Measurements from ENCODE around the gene ALDOB. TPM values are rescaled to one million over a fixed set of nuclear protein-coding genes. Genes with fewer than 3 reads are reported as not detected.
A peak's percentile ranks its signal among the peaks of the same experiment; 100 is the strongest.

ALDOB gene
- total RNA-seq, 1 donor from 2014 or later: not detected

GRCh38 chr9:101415578-101415977 is 20.0 kb downstream of the ALDOB start:
- Mint-ChIP-seq H3K27me3 (no peaks in the 10 kb centered on the region), H3K9me3 (ENCODE audit: low read depth) (peaks cover 35% of the 10 kb centered on the region), H3K36me3 (ENCODE audit: insufficient read depth) (peaks cover 34% of the 10 kb centered on the region), H3K4me1 (ENCODE audit: low read depth) (no peaks in the 10 kb centered on the region), H3K27ac (no peak overlapping the region), H3K4me3 (ENCODE audit: low read depth) (no peak overlapping the region)
- no peak for TF ChIP-seq CTCF (IDR thresholded peaks at IDR 0.05; ENCODE audit: unreplicated experiment)
- DNase-seq (ENCODE audit: low spot score, unreplicated experiment): no peak

DNA sequence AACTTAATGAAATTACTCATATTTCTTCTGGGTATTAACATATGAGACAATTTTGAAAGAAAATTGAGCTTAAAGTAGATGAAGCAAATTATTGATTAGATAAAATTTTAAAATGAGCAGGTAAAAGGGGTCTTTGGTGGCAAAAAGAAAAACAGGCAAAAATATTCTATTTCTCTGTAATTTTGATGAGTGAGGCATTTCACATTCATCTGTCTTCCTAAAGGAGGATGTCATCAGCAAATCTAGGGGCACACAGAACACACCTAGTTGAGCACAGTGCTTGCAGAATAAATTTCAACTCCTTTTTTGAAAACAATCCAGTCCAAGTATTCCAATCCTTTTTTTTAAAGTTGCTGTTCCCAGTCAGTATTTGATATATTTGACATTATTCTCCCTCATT is 20.7 kb downstream of the ALDOB start:
- no peak for TF ChIP-seq CTCF (IDR thresholded peaks at IDR 0.05; ENCODE audit: unreplicated experiment)
- peaks cover 38% of the 10 kb centered on the region for H3K36me3 Mint-ChIP-seq (ENCODE audit: insufficient read depth)
- H3K4me1 Mint-ChIP-seq (ENCODE audit: low read depth): no peaks in the 10 kb centered on the region
- H3K27me3 Mint-ChIP-seq: no peaks in the 10 kb centered on the region
- no peak overlapping the region for H3K4me3 Mint-ChIP-seq (ENCODE audit: low read depth)
- H3K27ac Mint-ChIP-seq: no peak overlapping the region
- peaks cover 35% of the 10 kb centered on the region for H3K9me3 Mint-ChIP-seq (ENCODE audit: low read depth)
- no peak for DNase-seq (ENCODE audit: low spot score, unreplicated experiment)

DNA sequence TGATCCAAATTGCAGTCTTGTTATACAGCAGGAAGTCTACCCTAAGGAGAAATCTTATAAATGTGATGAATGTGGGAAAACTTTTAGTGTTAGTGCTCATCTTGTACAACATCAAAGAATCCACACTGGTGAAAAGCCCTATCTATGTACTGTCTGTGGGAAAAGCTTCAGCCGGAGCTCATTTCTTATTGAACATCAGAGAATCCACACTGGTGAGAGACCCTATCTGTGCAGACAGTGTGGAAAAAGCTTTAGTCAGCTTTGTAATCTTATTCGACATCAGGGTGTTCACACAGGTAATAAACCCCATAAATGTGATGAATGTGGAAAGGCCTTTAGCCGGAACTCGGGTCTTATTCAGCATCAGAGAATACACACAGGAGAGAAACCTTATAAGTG is 26.5 kb downstream of the ALDOB start:
- Mint-ChIP-seq H3K27me3 (no peaks in the 10 kb centered on the region), H3K27ac (peak overlapping the region; percentile 79), H3K4me3 (ENCODE audit: low read depth) (no peak overlapping the region), H3K36me3 (ENCODE audit: insufficient read depth) (peaks cover 83% of the 10 kb centered on the region), H3K4me1 (ENCODE audit: low read depth) (no peaks in the 10 kb centered on the region), H3K9me3 (ENCODE audit: low read depth) (peaks cover 71% of the 10 kb centered on the region)
- no peak for TF ChIP-seq CTCF (IDR thresholded peaks at IDR 0.05; ENCODE audit: unreplicated experiment)
- DNase-seq (ENCODE audit: low spot score, unreplicated experiment): no peak

GRCh38 chr9:101408374-101409078 is 27.0 kb downstream of the ALDOB start:
- no peaks in the 10 kb centered on the region for H3K4me1 Mint-ChIP-seq (ENCODE audit: low read depth)
- TF ChIP-seq CTCF (IDR thresholded peaks at IDR 0.05; ENCODE audit: unreplicated experiment): no peak
- DNase-seq (ENCODE audit: low spot score, unreplicated experiment): no peak
- peaks cover 85% of the 10 kb centered on the region for H3K36me3 Mint-ChIP-seq (ENCODE audit: insufficient read depth)
- H3K9me3 Mint-ChIP-seq (ENCODE audit: low read depth): peaks cover 73% of the 10 kb centered on the region
- H3K27me3 Mint-ChIP-seq: no peaks in the 10 kb centered on the region
- H3K27ac Mint-ChIP-seq: no peak overlapping the region
- no peak overlapping the region for H3K4me3 Mint-ChIP-seq (ENCODE audit: low read depth)

DNA sequence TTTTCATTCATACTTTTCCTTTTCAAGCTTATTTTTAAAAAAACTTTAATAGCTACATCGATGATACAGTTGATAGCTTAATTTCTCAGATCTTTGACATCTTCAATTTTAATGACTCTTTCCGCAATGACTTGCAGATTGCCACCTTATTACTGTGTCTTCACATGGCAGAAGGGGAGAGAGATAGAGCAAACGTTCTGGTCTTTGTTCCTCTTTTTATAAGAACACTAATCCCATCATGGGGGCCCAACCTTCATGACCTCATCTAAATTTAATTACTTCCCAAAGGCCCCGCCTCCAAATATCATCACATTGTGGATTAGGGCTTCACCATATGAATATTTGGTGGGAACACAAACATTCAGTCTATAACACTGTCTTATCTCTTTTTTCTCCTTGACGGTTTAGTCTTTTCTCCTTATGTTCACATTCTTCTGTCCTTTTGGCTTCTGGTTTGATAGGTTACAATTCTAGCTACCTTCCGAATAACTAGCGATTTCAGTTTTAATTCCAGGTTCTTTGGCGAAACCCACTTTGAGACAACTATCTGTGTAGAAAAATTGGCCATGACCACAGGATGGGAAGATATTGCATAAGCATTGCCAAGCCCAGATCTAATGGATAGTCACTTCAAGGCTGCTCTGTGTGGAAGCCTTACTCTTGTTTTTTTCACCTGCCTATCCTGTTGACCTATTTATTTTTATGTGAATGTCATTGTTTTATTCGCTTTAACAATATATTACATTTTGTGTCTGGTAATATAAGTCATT is 31.9 kb downstream of the ALDOB start:
- Mint-ChIP-seq H3K4me3 (ENCODE audit: low read depth) (no peak overlapping the region), H3K36me3 (ENCODE audit: insufficient read depth) (peaks cover 84% of the 10 kb centered on the region), H3K27me3 (no peaks in the 10 kb centered on the region), H3K27ac (no peak overlapping the region), H3K9me3 (ENCODE audit: low read depth) (peaks cover 77% of the 10 kb centered on the region), H3K4me1 (ENCODE audit: low read depth) (peaks cover 10% of the 10 kb centered on the region)
- TF ChIP-seq CTCF (IDR thresholded peaks at IDR 0.05; ENCODE audit: unreplicated experiment): no peak
- DNase-seq (ENCODE audit: low spot score, unreplicated experiment): no peak

Data from progenitor cell of endocrine pancreas (in vitro differentiated cells).